Measurements from ENCODE around the gene TOPORS.

DNA sequence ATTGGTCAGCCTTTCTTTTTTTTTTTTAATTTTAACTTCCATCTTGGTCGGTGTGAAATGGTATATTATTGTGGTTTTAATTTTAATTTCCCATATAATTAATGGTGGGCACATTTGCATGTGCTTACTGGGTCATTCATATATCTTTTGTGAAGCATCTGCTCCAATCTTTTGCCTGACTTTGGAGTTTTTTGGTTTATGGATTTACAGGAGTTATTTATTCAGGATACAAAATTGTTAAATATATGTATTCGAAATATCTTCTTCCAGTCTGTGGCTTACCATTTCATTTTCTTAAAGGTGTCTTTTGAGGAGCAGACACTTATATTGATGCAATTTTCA, 25.7 kb downstream of the TOPORS start:
- TF ChIP-seq, protein P1, sequence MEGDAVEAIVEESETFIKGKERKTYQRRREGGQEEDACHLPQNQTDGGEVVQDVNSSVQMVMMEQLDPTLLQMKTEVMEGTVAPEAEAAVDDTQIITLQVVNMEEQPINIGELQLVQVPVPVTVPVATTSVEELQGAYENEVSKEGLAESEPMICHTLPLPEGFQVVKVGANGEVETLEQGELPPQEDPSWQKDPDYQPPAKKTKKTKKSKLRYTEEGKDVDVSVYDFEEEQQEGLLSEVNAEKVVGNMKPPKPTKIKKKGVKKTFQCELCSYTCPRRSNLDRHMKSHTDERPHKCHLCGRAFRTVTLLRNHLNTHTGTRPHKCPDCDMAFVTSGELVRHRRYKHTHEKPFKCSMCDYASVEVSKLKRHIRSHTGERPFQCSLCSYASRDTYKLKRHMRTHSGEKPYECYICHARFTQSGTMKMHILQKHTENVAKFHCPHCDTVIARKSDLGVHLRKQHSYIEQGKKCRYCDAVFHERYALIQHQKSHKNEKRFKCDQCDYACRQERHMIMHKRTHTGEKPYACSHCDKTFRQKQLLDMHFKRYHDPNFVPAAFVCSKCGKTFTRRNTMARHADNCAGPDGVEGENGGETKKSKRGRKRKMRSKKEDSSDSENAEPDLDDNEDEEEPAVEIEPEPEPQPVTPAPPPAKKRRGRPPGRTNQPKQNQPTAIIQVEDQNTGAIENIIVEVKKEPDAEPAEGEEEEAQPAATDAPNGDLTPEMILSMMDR (IDR thresholded peaks at IDR 0.05): no peak
- no peak for TF ChIP-seq POLR2AphosphoS5 (IDR thresholded peaks at IDR 0.05)
- no peak for TF ChIP-seq POLR2A (IDR thresholded peaks at IDR 0.05)
- no peak for TF ChIP-seq EP300 (IDR thresholded peaks at IDR 0.05)
